ENCODE measurements around the gene HOXA9.

Gene HOXA9

DNA sequence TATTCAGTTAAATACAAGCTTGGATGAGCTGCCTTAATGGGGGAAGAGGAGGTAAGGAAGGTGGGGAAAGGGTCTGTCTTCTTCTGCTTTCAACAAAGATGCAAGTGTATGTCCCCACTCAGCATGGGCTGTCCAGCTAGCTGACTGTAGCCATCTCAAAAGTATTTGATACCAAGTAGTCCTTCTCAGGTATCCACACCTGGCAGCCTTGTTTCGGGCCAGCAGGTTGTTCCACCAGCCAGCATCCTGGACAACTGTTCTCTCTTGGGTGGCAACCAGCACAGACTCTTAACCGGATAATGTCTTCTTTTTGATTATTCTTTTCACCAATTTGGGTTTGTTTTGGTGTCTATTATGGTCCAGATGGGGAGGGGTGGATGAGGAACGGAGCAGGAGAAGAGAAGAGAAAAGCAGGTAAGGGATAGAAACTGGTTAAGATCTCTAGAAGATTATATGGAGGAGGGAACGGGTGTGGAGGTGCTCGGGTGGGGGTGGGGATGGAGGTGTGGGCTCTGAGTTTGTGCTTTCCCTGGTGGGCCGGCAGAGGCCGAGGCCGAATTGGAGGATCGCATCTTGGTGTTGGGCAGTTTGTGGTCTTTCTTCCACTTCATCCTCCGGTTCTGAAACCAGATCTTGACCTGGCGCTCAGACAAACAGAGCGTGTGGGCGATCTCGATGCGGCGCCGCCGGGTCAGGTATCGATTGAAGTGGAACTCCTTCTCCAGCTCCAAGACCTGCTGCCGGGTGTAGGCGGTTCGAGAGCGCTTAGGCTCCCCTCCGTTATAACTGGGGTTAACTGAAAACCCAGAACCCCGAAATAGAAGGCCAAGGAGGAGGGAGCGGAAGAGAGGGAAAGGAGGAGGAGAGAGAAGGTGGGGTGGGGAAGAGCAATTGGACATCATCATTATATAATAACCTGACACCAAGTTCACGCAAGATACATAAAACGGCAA, 36.3 kb downstream of the HOXA9 start:
- H3K4me3 ChIP-seq (ENCODE audit: control insufficient read depth, low read depth, low read length): peak overlapping the region; percentile 46
- TF ChIP-seq, protein P1, sequence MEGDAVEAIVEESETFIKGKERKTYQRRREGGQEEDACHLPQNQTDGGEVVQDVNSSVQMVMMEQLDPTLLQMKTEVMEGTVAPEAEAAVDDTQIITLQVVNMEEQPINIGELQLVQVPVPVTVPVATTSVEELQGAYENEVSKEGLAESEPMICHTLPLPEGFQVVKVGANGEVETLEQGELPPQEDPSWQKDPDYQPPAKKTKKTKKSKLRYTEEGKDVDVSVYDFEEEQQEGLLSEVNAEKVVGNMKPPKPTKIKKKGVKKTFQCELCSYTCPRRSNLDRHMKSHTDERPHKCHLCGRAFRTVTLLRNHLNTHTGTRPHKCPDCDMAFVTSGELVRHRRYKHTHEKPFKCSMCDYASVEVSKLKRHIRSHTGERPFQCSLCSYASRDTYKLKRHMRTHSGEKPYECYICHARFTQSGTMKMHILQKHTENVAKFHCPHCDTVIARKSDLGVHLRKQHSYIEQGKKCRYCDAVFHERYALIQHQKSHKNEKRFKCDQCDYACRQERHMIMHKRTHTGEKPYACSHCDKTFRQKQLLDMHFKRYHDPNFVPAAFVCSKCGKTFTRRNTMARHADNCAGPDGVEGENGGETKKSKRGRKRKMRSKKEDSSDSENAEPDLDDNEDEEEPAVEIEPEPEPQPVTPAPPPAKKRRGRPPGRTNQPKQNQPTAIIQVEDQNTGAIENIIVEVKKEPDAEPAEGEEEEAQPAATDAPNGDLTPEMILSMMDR (conservative IDR thresholded peaks at IDR 0.05; ENCODE audit: control insufficient read depth, insufficient read depth, low read depth, low read length): no peak
- no peak for DNase-seq (ENCODE audit: low read depth)

DNA sequence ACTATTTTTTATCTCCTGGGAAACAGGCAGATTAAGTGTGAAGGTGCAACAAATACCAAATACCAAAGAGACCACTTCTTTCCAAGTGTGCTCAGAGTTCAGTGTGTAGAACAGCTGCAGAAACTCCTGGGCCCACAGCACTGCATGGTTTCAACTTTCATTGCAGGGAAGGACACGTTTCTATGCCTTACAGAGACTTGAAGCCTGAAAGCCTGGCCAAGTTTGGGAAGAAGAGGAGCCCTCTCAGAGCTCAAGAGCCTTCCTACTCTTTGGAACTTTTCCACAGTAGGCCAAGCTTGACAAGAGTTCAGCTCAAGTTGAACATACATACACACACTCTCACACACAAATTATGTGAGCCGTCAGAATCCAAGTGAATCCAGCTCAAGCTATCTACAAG, 37.3 kb downstream of the HOXA9 start:
- TF ChIP-seq, protein P1 (conservative IDR thresholded peaks at IDR 0.05; ENCODE audit: control insufficient read depth, insufficient read depth, low read depth, low read length): no peak
- H3K4me3 ChIP-seq (ENCODE audit: control insufficient read depth, low read depth, low read length): no peak overlapping the region
- no peak for DNase-seq (ENCODE audit: low read depth)

DNA sequence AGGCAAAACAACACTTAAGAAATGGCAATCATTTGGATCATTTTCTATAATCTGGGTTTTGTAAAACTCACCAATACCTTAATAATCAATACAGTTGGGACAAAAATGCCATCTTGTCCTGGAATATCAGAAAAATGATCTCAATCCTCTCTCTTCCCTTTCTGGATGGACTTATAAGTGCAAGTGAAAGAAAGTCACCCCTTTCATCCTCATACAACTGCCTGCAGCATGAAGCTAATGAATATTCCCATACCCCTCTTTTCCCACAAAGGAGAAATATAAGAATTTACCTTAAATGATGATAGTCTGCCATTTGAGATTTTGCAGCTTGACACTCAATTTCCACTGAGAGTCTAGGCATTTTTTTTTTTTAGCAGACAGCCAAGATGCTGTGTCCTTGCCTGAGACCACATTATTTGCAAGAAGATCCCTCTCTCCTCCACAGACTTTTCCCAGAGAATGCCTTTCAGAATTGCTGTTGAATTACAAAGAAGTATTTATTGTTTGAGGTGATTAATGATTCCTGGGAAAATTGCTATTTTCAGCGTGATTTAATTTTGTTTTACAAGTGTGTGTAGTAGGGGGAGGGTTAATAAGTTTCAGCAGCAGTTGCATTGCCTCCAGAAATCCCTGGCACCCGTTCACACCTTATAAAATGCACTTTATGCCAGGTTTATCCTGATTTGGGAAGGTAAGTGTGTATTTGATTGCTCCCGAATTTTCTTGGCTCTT, 38.6 kb downstream of the HOXA9 start:
- DNase-seq (ENCODE audit: low read depth): no peak
- TF ChIP-seq, protein P1 (conservative IDR thresholded peaks at IDR 0.05; ENCODE audit: control insufficient read depth, insufficient read depth, low read depth, low read length): no peak
- H3K4me3 ChIP-seq (ENCODE audit: control insufficient read depth, low read depth, low read length): no peak overlapping the region

DNA sequence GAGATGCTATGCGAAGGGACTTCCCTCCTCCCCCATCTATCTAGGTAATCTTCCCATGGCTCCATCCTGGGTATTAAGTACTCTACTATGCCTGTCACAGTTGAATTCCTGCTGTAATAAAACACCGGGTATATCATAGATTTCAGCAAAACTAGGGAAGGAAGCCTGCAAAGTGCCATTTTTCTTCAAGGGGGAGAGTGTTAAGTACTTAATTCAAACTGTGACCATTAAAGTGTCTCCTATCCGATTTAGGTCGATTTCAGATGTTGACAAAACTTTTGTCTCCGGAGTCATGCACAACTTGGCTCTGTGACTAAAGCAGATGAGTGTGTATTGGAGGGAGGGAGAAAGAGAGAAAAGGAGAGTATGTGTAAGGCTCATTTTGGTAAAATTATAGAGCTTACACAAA, 39.3 kb downstream of the HOXA9 start:
- no peak overlapping the region for H3K4me3 ChIP-seq (ENCODE audit: control insufficient read depth, low read depth, low read length)
- TF ChIP-seq, protein P1 (conservative IDR thresholded peaks at IDR 0.05; ENCODE audit: control insufficient read depth, insufficient read depth, low read depth, low read length): no peak
- DNase-seq (ENCODE audit: low read depth): no peak

DNA sequence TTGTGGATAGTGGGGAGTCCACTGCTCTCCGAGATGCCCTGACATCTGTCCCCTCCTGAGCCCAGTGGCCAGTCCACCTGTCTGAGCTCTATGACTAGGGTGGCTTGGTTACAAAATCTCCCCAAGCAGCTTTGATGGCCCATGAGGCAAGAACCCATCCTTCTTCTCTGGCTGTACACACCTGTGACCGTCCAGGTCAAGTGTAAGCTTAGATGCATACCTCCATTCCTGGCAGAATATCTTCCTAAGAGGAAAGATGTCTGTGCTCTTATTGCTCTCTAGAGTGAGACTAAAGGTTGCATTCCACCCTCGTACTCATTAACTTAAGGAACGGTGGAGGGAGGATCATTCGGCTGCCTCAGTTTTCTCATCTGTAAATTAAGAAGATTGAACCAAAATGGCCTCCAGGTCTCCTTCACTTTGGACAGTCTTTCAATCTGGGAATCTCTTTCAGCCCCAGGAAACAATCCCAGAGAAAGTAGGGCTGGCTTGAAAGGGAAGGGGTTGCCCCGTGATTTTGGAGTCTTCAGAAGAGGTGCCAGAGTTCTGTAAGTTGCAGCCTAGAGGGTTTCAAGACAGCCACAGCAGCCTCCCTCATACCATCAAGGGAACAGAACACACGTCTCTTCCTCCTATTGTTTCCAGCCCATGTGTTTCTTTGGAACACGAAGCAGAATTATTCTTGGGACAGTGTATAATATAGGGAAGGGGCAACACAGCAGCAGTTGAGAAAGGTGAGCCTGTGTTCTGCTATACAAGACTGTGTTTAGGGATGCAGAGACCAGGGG, 40.2 kb downstream of the HOXA9 start:
- no peak for DNase-seq (ENCODE audit: low read depth)
- TF ChIP-seq, protein P1 (conservative IDR thresholded peaks at IDR 0.05; ENCODE audit: control insufficient read depth, insufficient read depth, low read depth, low read length): no peak
- H3K4me3 ChIP-seq (ENCODE audit: control insufficient read depth, low read depth, low read length): no peak overlapping the region

Data from fibroblast of mammary gland (primary cell).